NCI-H2171 (cell line): ENCODE data around the gene KLC1.
"Not testable (repeated sequence)": the region's sequence is repeated elsewhere in the genome, so short reads cannot be mapped to it uniquely, and the experiment has no call there.

Experiments
- DNase-seq: peaks from one replicate; lab custom pipeline; 2025; lab: John Stamatoyannopoulos, UW

KLC1 gene

DNA sequence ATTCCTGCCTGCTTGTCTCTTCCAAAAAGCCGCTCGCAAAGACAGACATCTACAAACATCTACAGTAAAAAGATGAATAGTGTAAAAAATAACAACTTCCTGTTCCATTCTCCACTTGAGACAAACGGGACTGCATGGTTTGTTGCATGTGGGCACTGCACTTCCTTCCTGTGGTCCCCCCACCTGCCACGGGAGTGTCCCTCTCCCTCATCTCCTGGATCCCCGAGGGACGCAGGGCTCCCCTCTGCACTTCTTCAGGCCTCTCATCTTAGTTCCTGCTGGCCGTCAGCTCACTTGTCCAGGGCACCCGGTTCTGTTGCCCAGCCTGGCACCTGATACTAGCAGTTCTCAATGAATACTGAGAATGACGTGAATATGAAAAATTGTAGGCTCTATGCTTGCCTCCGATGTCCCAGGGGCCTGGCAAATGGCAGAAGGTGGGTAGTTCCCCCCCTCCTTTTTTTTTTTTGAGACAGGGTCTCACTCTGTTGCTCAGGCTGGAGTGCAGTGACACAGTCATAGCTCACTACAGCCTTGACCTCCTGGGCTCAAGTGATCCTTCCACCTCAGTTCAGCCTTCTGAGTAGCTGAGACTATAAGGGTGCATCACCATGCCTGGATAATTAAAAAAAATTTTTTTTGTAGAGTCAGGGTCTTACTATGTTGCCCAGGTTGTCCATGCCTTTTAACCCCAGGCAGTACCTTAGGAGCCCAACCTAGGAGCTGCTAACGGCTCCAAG lies 3.5 kb upstream of the KLC1 start:
- no peak for DNase-seq

GRCh38 chr14:103626146-103626850 lies 2.7 kb upstream of the KLC1 start:
- DNase-seq: no peak

- no peak for DNase-seq
Measured at GRCh38 chr14:103627073-103628025, 1.7 kb upstream of the KLC1 start.

DNA sequence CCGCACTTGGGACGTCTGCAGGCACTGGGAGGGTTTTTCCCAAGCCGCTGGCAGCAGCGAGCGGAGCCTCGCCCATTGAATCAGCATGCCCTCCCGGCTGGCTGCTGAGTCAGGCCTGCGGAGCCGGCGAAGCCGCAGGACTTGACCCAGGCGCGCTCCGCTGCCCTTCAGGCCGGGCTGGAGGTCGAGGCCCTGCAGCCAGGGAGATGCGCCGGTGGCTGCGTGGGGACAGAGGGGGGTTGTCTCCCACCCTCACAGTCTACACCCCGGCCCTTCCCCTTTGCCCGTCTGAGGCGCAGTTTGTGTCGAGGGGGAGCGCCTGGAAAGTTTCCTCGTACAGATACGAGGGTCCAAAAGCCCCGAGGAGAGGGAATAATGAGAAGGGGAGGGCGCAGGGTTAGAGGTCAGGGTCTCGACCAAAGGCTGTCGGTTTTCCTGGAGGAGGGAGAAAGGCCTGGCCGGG lies 759 bp upstream of the KLC1 start:
- DNase-seq: no peak

- no peak for DNase-seq
Measured at GRCh38 chr14:103629503-103630121, 601 bp downstream of the KLC1 start.

DNA sequence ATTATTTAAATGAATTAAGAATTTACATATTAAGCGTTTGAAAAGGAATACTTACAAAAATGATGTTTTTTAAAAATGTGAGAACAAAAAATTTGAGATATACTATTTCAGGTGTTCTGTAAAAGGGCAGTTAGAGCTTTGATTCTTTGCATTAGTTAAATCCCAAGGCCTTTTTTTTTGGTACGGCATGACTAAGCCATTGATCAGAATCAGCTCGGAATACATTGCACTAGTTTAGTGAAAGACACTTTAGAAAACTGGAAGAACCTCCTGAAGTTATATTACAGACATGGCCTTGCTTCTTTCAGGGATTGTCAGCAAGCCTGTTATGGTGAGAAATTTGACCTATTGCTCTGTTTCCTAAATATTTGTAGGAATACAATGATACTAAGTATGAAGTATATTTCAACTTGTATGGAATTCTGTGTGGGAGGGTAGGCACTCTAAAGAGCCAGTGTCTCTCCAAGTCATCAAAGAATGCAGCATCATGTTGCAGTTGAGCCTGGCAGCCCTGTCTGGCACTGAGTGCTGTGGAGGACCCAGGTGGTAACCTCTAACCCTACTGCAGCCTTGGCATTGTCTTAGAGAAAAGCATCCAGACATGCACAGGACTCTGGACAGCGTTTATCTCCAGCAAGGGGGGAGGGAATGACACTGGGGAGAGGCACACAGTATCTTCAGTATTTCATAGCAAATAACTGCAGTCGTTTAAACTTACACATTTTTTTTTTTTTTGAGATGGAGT lies 1.5 kb downstream of the KLC1 start:
- no peak for DNase-seq

DNA sequence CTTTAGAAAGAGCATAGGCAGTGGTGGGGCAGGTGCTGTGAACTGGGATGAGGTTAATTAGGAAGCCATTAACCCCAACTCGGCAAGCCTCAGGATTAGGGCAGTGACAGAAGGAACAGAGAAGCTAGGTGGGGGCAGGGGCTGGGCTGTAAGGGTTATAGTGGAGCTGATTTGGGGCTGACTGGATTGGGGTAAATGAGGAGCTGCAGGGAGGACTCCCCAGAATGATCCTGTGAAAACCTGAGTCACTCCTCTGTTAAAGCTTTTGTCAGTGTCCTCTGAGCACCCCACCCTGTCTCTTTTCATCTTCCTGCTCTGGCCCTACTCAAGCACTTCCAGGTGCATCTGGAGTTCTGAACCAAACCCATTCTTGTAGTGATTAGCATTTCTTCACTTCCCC lies 4.4 kb downstream of the KLC1 start:
- no peak for DNase-seq

- no peak for DNase-seq
Measured at GRCh38 chr14:103634156-103634555, 5.1 kb downstream of the KLC1 start.

DNA sequence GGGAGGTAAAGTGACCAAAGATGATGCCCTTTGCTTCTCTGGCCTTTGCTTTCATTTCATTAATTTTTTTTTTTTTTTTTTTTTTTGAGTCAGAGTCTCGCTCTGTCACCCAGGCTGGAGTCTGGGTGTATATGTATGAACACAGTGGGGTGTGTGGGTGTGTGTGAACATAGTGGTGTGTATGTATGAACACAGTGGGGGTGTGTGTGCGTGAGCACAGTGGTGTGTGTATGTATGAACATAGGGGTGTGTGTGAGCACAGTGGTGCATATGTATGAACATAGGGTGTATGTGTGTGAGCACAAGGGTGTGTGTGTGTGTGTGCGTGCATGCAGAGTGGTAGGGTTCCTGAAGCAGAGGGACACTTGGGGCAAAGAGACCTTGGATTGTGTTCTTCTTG lies 9.6 kb downstream of the KLC1 start:
- no peak for DNase-seq

DNA sequence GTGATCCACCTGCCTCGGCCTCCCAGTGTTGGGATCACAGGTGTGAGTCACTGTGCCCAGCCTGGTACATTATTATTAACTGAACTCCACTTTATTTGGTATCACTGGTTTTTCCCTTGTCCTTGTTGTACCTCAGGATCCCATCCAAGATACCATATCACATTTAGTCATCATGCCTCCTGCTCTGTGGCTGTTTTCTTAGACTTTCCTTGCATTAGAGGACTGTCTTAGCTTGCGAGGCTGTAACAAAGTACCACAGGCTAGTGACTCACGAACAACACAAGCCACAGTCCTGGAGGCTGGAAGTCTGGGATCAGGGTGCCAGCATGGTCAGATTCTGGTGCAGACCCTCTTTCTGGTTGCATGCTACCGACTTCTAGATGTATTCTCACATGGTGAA lies 12.2 kb downstream of the KLC1 start:
- no peak for DNase-seq

- no peak for DNase-seq
Measured at GRCh38 chr14:103646189-103646588, 17.2 kb downstream of the KLC1 start.

DNA sequence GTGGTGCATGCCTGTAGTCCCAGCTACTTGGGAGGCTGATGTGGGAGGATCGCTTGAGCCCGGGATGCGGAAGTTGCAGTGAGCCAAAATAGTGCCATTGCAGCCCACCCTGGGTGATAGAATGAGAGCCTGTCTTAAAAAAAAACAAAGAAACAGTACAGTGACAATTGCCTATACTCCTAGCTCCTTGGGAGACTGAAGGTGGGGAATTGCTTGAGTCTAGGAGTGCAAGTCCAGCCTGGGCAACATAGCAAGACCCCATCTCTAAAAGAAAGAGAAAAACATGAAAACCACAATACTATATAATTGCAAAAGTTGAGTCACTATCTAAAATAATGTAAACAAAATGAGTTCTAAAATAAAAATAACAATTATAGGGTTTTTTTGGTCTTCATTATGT lies 20.0 kb downstream of the KLC1 start:
- no peak for DNase-seq

GRCh38 chr14:103650213-103650612 lies 21.2 kb downstream of the KLC1 start:
- DNase-seq: no peak

DNA sequence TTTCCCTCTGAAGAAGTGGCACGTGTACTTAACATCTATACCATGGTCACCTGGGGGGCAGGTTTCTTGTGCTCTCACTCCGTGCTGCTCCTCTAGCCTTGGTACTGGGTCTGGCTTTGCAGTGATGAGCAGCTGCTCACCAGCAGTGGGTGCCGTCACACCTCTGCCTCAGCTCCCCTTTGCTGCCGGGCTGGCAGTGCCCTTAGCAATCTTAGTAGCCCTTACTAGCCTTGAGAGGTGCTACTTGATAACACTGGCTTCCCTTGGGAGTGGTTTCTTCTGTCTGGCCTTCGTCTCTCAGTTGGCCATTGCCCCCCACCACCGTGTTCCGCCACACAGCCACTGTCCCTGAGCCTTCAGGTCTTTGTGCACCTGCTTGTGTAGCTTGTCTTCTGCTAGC lies 22.6 kb downstream of the KLC1 start:
- no peak for DNase-seq

GRCh38 chr14:103652806-103653205 lies 23.8 kb downstream of the KLC1 start:
- no peak for DNase-seq

GRCh38 chr14:103653336-103653735 lies 24.3 kb downstream of the KLC1 start:
- not testable (repeated sequence) for DNase-seq

GRCh38 chr14:103653805-103654204 lies 24.8 kb downstream of the KLC1 start:
- DNase-seq: no peak

DNA sequence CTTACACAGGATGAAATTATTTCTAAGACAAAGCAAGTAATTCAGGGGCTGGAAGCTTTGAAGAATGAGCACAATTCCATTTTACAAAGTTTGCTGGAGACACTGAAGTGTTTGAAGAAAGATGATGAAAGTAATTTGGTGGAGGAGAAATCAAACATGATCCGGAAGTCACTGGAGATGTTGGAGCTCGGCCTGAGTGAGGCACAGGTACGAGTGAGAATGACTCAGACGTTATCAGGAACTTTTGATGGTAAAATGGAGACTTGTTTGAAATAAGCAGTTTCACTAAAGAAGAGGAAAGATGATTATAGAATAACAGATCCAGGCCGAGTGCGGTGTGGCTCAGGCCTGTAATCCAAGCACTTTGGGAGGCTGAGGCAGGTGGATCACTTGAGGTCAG lies 25.6 kb downstream of the KLC1 start:
- no peak for DNase-seq

GRCh38 chr14:103656031-103656755 lies 27.2 kb downstream of the KLC1 start:
- no peak for DNase-seq

GRCh38 chr14:103656756-103657133 lies 27.7 kb downstream of the KLC1 start:
- no peak for DNase-seq

GRCh38 chr14:103657471-103657870 lies 28.5 kb downstream of the KLC1 start:
- no peak for DNase-seq
